Activated effector memory CD4-positive, alpha-beta T cell treated with anti-CD3 and anti-CD28 coated beads, Interleukin-2, amount 50 U/mL, for 16 hours (primary cell): ENCODE measurements around the gene RABGAP1.

ENCODE experiments used
- DNase-seq: peaks from one replicate; pipeline ENCODE4 v3.0.0-alpha.2; 2020

The RABGAP1 gene

GRCh38 chr9:123087359-123087888 is 146.6 kb downstream of the RABGAP1 start:
- no peak for DNase-seq

- DNase-seq, result no peak
These were observed 148.2 kb downstream of the RABGAP1 start for GRCh38 chr9:123089040-123089439.

DNA sequence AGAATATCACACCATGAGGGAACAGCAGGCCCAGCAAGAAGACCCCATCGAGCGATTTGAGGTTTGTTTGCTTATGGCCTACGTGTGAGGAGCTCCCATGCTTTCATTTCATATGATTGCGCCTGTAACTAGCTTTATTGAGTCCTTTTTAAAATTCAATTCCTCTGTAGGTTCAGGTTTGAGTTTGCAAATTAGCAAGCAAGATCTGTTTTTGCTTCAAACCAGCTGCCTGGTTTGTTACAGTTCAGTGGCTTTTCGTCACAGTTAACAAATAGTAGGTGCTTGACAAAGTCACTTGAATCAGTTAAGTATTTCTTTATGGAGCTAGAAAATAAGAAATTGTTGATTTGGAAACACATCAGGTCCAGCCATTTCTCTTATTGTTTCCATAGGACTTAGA is 149.0 kb downstream of the RABGAP1 start:
- DNase-seq, result no peak

GRCh38 chr9:123090198-123090896 is 149.5 kb downstream of the RABGAP1 start:
- DNase-seq, result no peak

- DNase-seq, result no peak
These were observed 150.1 kb downstream of the RABGAP1 start for GRCh38 chr9:123090956-123091355.

- no peak for DNase-seq
These were observed 150.6 kb downstream of the RABGAP1 start for GRCh38 chr9:123091459-123091858.

DNA sequence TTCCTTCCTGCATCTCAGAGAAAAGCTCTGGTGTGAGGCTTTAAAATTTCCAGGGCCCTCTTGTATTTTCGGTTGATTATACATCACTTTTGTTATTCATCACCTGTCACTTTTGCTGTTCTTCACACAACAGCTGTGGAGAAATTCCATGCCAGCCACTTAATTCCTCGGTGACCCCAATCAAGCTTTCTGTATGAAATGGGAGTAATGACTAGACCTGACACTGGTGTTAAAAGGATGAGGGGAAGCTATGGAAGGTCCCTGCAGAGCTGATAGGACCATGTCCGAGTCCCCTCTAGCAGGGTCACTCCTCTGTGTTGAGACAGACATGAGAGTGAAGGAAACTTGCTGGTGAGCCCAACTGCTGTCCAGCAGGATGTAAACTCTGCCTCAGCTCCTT is 152.3 kb downstream of the RABGAP1 start:
- DNase-seq, result no peak

GRCh38 chr9:123096987-123097386 is 156.2 kb downstream of the RABGAP1 start:
- no peak for DNase-seq

DNA sequence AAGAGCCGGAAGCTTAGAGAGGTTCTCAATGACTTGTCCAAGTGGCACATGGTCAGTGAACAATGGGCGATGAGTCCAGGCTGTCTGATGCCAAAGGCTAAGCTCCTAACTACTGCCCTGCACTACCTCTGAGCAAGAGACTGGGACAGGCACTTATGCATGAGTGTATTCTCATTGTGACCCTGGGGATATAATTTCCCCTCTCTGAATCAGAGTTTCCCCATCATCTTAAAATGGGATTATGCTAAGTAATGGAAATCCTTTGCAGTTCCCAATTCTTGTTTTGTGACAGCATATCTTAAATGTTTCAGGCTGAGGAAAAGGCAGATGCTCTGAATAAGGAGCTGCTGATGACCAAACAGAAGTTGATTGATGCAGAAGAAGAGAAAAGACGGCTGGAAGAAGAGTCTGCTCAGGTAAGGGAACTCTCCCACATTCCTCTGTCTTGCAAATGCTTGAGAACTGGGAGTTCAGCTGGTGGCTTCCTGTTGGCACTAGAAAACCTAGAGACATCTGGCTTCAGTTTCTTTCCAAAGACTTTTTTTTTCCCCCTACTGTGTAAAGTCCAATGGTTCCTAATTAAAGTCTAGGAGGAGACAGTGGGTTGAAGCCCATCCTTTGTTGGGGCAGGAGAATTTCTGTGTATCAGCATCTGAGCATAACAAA is 156.7 kb downstream of the RABGAP1 start:
- no peak for DNase-seq

DNA sequence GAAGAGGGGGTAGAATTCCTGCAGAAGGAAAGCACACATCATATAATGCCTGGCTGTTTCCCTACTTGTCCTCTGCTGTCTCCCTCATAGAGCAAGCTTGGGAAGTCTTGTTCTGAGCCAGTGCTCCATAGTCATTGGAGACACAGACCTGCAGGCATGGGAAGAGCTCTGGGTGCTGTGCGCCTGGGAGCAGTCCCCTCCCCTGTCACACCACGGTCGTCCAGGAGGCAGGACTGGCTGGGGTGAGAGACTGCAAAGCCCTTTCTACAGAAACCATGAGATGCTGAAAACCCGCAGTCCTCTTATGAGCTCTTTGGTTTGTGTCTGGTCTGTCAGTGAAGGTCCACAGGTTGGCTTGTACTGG is 157.3 kb downstream of the RABGAP1 start:
- DNase-seq, result no peak

- DNase-seq, result no peak
These were observed 158.2 kb downstream of the RABGAP1 start for GRCh38 chr9:123099042-123099441.

DNA sequence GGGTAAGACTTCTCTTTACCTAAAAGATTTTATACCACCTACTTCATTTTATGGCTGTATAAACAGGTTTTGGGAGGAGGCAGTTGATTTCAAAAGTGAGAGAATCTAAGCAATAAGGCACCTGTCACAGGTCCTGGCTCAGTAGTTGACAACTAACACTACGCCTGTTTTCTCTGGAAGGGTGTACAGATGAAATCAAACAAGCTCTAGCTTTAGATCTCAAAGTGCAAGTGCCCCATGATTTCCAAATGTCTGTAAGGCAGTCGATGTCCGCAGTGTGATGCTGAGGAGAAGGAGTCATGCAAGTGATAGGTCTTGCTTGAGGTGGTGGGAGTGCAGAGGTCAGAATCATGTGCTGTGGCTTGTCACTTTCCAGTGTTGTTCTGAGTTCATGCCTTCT is 158.7 kb downstream of the RABGAP1 start:
- no peak for DNase-seq

GRCh38 chr9:123102375-123103113 is 161.7 kb downstream of the RABGAP1 start:
- DNase-seq, result no peak

DNA sequence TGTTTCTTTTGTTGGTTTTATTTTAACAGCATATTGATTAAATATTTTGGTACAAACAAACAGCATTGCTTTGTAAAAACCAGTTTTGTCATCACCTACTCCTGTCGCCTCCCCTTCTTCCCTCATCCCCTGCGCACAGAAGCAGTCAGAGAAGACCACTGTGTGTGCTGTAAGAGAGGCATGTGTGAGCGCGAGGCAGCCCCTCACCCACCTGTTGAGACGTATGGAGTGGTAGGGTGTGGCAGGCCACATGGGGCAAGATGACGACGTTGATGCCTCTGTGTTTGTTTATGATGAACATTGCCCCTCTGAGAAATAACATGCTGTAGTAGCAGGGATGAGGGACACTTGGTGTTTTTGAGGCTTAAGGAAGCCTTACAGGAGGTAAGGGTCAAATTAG is 164.0 kb downstream of the RABGAP1 start:
- no peak for DNase-seq

GRCh38 chr9:123105490-123105889 is 164.7 kb downstream of the RABGAP1 start:
- DNase-seq, result no peak

GRCh38 chr9:123107639-123108285 is 166.9 kb downstream of the RABGAP1 start:
- no peak for DNase-seq

DNA sequence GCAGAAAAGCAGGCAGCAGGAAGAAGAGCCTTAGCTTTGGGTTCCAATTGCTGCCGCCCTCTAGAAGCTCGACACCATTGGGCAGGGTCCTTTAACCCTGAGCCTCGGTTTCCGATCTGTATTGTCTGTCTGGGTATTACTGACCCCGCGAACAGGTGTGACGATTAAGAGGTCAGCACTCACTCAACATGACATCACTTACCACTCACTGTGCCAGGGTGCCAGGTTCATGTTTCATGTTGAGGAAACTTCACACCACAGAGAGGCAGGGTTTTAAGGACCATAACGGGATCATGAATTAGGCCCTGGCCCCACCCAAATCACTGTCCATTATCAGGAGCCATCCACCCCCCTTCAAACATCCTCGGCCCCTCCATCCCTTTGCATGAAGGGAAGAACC is 168.2 kb downstream of the RABGAP1 start:
- no peak for DNase-seq

DNA sequence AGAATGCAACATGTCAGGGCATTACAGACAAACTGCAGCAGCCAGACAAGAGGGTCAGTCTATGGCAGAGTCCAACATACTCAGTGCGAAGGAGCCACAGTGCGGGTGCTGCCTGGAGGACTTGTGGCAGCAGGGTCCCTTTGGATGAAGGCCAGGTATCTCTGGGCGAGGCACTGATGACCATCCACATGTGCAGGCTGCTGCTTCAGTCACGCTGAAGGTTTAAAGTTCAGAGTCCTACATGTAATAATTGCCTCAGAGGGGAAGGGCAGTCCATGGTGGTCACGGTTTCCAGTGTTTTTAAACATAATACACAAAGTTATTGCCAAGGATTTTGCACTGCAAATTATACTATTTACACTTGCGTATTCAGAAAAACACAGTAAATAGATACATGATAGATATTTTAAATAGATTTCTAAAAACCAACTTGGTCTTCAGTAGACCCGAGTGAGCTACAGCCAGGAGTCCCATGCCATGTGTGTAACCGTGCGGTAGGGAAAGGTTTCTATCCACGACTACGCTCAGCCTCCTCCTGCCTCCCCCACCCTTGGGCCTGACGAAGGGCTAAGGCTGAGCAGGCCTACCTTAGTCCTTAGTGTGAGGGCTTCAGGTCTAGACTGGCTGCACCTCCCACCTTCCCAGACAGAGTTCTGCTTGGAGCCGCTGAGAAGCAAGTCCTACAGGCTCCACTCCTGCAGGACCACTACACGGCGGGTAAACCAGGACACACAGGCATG is 168.9 kb downstream of the RABGAP1 start:
- no peak for DNase-seq

GRCh38 chr9:123111427-123112014 is 170.7 kb downstream of the RABGAP1 start:
- DNase-seq, result no peak

DNA sequence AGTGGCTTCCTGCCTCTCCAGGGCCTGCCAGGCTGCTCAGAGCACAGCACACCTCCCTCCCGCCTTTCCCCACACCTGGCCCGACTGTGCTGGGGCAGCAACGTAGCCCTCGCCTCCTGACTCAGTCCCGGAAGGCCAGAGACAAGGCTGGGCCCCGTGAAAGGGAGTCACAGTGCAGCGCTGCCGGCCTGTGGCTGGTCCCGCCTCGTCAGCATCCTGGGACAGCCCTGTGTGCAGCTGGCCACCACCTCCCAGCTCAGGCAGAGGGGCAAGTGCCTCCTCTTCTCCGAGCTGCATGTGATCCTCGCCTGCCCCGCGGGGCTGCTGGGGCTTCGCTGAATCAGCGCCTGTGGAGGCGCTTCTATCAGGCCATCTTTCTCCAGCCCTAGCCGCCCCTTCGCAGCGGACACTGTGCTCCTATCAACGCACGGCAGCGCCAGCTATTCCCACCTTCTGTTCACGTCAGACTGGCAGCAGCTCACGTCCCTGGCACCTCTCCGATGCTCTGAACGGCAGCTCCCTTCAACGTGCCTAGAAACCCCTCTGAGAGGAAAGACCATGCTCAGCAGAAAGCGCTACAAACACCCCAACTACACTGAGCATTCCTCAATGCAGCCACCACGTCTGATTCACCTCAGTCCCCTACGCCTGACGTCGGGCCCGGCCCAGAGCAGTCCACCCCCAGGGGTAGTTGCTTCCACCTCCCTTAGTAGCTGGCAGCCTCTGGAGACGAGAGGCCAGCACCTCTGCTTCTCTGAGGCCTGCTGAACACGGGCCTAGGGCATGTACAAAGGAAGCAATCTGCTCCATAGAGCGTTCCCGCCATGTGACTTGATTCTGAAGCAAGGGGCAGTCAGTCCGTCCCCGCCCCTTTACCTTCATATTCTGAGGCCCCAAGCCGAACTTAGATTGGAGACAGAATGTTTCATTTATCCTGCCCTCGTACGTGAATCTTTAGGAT is 171.5 kb downstream of the RABGAP1 start:
- DNase-seq, result no peak

DNA sequence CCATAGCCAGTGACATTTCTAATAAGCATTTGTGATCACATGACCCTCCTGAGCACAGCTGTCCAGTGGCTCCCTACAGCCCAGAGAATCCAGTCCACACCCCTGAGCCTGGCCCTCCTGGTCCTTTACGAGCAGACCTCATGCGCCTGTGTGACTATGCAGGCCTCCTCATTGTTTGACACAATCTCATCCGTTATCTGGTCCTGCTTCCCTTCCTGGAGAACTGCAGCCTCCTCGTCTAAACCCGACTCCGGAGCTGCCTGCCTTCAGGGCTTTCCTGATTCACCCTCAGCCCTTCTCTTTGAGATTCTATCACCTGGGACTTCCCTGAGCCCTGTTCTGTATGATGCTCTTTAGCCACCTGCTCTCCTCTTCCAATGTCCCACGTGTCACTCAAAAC is 172.4 kb downstream of the RABGAP1 start:
- DNase-seq, result no peak
